Erythroblast (primary cell): Measurements from ENCODE around the gene TALDO1.

Source experiments
- DNase-seq, 2 experiments: peaks; one replicate each; lab custom pipeline; 2025; lab: John Stamatoyannopoulos, UW
- GATA1 ChIP-seq: IDR thresholded peaks from 2 replicates; pipeline ENCODE4 v1.6.1; 2011; ENCODE audit warnings: low read depth, mild to moderate bottlenecking, control low read depth, low read length, moderate library complexity
- POLR2A ChIP-seq: IDR thresholded peaks from 2 replicates; pipeline ENCODE4 v1.6.1; 2011; ENCODE audit warnings: mild to moderate bottlenecking, low read length

Gene TALDO1

DNA sequence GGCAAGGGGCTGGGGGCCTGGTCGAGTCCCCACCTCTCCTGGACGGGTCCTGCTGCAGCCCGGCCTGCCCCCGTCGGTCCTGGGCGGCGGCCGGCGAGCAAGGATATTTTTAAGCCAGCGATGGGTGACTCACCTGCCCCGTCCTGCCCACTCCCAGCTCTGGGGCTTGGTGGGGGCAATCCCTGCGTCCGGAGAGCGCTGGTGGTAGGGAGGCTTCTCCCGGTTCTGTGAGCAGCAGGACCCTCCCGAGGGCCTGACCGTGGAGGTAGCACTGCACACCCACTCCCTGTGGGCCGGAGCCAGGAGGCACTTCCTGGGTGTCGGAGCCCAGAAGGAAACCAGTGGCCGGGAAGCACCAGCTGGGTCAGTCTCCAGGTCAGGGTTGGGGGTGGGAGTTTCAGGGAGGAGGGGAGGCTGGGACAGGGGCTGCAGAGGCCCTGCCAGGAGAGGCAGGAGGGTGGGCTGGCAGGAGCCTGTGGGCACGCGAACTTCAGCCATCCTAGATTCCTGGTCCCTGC, 40.8 kb upstream of the TALDO1 start:
- no peak for TF ChIP-seq GATA1
- no peak for TF ChIP-seq POLR2A
- no peak for DNase-seq

DNA sequence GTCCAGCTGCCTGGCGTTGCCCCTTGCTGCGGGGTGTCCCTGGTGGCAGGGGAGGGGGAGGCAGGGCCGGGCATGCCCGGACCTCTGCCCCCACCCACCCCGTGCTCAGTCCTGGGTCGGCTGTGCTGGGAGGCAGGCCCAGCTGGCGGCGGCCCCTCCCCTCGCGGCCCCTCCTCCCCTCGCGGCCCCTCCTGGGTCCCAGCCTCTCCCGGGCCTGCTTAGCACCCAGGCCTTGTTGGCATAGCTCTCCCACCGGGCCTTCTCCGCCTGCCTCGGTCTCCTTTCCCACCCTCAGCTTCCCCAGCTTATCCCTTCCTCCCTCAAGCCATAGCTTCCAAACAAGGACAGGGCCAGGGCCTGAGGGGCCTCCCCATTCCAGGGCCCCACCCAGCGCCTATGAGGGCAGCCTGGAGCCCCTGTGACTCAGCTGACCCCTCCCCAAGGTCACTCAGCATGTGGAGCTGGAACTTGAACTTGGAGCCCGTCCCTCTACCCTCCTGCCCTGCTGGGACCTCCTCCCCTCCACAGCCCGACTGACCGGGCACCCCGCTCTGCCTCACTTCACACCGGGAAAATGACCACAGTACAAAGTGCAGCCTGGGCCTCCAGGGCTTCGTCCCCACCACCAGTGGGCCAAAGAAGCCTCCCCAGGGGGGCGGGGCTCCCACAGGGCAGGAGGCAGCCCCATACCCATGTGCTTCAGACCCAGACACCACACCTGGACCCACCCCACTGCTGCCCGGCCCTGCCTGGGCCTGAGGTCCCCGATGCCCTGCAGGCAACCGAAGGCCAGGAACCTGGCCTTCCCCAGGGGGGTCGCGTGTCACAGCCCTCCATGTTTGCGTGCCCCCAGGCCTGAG, 40.1 kb upstream of the TALDO1 start:
- TF ChIP-seq POLR2A (no peak), GATA1 (no peak)
- no peak for DNase-seq

DNA sequence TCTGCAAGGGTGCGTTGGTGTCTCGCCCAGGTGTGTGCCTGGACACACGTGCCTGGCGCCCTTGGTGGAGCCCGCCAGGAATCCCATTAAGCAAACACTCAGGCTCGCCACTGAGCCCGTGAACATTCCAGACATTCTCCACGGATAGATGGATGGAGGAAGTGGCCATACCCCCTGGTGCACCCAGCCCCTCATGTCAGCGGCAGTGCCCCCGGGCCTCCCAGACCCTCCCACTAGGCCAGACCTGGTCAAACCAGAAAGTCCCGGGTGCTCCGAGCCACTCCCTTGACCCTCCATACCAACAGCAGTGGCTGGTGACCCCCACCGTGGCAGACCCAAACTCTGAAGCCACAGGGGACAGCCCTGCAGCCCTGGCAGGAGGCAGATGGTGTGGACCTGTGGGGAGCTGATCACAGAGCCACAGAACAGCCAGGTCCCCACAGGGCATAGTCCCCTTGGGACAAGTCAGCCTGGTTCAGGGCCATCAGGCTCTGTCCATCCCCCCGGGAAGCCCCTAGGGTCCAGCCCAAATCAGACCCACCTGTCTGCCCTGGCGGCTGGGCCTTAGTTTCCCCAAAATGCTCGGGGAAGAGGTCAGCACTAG, 39.3 kb upstream of the TALDO1 start:
- TF ChIP-seq POLR2A (no peak), GATA1 (no peak)
- no peak for DNase-seq

DNA sequence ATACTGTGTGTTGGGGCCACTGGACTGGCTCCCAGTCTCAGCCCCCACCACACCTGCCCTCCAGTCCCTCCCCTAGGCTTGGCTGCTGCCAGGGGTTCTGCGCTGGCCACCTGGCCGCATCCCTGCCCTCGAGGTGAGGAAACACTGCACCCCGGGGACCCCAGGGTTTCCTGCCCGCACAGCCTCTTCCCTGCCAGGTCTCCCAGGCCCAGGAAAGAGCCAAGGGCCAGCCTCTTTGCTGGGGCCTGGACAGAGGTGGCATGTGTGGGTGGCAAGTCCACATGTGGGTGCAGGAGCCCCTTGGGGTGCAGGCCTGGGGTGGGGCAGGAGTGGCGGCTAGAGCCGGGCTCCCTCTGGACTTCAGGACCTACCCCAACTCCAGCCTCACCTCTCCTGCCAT, 38.8 kb upstream of the TALDO1 start:
- TF ChIP-seq POLR2A = no peak
- no peak for TF ChIP-seq GATA1
- no peak for DNase-seq

DNA sequence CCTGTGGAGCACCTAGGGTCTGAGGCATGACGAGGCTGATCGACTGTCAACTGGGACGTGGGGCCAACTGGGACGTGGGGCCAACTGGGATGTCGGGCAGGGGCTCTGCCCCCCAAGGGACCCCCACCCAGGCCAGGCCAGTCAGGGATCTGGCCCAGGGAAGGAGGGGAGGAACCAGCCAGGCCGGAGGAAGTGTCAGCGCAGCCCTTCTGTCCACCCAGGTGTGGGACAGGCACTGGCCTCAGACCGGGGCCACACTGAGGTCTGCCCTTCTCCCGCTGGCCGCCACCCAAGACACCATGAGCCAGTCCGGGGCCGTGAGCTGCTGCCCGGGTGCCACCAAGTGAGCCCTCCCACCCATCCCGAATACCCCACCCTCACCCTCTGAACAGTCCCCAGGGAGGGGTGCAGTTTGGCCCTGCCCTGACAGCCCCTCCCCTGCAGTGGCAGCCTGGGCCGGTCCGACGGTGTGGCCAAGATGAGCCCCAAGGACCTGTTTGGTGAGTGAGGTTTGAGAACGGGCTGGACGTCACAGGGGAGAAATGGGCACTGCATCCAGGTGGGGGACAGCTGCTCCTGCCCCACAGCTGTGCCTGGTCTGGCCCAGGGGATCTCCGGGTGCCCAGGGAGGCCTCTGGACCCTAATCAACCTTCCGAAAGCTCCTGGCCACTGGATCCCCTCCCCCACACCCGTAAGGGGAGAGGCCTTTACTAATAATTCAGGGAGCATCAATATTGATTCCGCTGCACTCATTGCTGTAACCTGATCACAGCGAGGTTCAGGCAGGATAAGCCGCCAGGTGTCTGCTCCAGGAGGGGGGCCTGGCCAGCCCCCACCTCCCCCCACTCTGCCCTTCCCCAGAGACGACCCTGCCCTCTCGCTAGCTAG, 37.9 kb upstream of the TALDO1 start:
- TF ChIP-seq POLR2A (no peak), GATA1 (no peak)

DNA sequence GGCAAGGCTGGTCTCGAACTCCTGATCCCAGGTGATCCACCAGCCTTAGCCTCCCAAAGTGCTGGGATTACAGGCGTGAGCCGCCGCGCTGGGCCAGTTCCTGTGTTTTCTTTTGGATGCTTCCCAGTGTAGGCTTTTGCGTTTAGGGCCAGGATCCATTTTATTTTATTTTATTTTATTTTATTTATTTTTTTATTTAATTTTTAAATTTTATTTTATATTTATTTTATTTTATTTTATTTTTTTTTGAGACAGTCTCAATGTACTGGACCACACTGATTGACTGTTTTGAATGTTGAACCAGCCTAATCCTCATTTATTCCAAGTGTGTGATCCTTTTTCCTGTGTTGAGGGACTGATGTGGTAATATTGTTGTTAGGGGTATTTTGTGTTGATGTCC, 32.8 kb upstream of the TALDO1 start:
- DNase-seq = no peak
- no peak for TF ChIP-seq POLR2A
- TF ChIP-seq GATA1 = no peak

More for the DNA sequence above, 37.9 kb upstream of the TALDO1 start:
- no peak for DNase-seq

DNA sequence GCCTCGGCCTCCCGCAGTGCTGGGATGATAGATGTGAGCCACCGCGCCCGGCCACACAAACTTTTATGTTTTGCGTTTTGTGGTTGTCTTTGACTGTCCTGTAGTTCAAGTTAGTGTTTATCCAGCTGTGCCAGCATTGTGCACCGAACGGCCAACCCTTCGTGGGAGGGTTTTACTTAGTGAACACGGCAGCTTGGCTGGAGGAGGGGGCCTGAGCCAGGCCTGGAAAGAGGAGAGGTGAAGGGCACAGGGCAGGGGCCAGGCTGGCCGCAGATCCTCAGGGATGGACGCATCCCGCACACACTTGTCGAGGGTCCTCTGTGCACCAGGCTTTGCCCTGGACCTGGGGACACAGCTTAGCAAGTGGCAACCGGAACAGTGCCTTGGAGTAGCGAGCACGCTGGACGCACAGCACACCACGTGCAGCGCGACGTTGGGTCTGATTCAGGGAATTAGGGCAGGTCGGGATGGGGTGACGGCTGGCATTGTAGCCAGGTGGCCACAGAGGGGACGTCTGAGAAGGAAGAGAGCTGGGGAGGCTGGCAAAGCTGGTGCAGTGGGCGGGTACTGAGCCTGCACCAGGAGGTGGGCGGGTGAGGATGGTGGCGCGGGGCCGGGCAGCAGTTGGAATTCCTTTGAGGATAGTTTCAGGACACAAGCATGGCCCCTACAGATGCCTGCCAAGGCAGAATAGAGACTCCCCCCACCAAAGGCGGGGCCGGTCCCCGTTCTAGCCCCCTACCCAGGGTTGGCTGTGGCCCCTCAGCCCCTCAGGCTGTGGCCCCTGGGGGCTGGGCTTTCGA, 27.8 kb upstream of the TALDO1 start:
- DNase-seq = no peak
- no peak for TF ChIP-seq GATA1
- TF ChIP-seq POLR2A = no peak

DNA sequence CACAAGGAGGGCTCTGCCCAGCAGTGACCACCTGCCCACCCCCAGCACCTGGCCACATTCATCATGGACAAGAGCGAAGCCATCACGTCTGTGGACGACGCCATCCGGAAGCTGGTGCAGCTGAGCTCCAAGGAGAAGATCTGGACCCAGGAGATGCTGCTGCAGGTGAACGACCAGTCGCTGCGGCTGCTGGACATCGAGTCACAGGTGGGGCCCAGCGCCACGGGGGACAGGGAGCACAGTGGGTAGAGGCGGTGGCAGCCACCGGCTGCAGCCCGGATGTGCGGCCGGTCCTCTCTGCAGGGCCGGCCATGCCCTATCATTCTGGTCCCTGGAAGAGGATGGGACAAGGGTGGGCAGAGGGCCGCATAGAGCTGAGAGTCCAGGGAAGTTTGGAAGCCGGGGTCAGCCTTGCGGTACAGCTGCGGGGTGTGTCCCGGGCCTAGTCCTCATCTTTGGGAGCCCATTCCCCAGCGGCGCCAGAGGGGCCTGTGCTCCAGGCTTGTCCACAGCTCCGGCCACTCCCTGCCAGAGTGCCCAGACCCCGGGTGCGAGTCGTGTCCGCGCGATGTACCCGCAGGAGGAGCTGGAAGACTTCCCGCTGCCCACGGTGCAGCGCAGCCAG, 27.1 kb upstream of the TALDO1 start:
- DNase-seq = no peak
- TF ChIP-seq GATA1 (no peak), POLR2A (no peak)

DNA sequence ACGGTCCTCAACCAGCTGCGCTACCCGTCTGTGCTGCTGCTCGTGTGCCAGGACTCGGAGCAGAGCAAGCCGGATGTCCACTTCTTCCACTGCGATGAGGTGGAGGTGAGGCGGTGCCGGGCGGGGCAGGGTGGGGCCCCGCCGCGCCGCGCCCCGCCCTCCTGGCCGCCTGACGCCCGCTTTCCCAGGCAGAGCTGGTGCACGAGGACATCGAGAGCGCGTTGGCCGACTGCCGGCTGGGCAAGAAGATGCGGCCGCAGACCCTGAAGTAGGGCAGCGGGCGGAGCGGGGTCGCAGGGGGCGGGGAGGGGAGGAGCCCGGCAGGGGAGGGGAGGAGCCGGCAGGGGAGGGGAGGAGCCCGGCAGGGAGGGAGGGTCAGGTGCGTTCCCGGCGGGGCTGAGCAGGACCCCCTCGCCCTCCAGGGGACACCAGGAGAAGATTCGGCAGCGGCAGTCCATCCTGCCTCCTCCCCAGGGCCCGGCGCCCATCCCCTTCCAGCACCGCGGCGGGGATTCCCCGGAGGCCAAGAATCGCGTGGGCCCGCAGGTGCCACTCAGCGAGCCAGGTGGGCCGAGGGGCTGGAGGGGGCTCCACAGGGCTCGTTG, 26.5 kb upstream of the TALDO1 start:
- DNase-seq = no peak
- TF ChIP-seq POLR2A (no peak), GATA1 (no peak)

DNA sequence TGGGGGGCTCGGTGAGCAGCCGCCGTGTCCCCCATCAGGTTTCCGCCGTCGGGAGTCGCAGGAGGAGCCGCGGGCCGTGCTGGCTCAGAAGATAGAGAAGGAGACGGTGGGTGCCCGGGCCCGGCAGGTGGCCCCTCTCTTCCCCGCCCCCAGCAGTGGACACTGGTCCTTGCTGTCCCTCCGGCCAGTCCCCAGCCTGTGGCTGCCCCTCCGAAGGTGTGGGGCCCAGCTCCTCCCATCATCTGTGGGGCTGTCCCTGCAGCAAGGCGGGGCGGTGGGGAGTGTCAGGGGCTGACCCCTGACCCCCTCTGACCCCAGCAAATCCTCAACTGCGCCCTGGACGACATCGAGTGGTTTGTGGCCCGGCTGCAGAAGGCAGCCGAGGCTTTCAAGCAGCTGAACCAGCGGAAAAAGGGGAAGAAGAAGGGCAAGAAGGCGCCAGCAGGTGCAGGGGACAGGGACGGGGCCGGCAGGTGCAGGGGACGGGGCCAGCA, 26.0 kb upstream of the TALDO1 start:
- TF ChIP-seq GATA1 (no peak), POLR2A (no peak)
- DNase-seq = no peak

DNA sequence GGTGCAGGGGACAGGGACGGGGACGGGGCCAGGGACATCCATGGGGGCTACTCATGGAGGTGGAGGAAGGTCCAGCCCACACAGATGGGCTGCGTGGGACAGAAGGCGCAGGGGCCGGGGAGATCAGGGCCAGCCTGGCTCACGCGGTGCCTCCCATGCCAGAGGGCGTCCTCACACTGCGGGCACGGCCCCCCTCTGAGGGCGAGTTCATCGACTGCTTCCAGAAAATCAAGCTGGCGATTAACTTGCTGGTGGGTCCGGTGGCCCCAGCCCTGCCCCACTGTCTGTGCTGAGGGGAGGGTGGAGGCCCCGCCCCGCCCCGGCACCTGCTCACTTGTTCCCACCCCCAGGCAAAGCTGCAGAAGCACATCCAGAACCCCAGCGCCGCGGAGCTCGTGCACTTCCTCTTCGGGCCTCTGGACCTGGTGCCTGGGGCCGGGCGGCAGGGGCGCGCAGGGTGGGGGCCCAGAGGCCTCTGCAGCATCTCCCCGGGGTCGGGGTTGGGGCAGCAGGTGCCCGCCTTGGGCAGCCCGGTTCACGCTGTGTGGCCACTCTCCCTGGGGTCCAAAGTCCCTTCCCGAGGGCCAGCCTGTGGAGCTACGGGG, 25.4 kb upstream of the TALDO1 start:
- DNase-seq = no peak
- no peak for TF ChIP-seq GATA1
- TF ChIP-seq POLR2A = no peak

DNA sequence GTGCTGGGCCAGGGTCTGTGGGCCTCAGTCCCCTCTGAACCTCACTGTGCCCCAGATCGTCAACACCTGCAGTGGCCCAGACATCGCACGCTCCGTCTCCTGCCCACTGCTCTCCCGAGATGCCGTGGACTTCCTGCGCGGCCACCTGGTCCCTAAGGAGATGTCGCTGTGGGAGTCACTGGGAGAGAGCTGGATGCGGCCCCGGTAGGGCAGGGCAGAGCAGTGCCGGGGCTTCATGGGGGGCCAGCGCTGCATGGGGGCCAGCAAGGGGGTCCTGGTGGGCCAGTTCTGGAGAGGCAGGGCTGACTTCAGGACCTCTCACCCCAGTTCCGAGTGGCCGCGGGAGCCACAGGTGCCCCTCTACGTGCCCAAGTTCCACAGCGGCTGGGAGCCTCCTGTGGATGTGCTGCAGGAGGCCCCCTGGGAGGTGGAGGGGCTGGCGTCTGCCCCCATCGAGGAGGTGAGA, 24.9 kb upstream of the TALDO1 start:
- no peak for TF ChIP-seq POLR2A
- TF ChIP-seq GATA1 = no peak
- DNase-seq = no peak
